SK-N-SH (cell line): Measurements from ENCODE around the gene AK2.
"Not testable (repeated sequence)": the region's sequence is repeated elsewhere in the genome, so short reads cannot be mapped to it uniquely, and the experiment has no call there.

Experiments used
- EZH2phosphoT487 ChIP-seq: fragments of 200-600 bp; sonication (generic); IDR thresholded peaks from 2 replicates; pipeline ENCODE4 v1.6.1; 2017; ENCODE audit warnings: low read depth, mixed run types, mild to moderate bottlenecking, antibody characterized with exemption, moderate library complexity, borderline replicate concordance
- FOSL2 ChIP-seq: IDR thresholded peaks from 2 replicates; pipeline ENCODE4 v1.4.0; 2012; ENCODE audit warnings: low read depth, mild to moderate bottlenecking, moderate library complexity, borderline replicate concordance
- MAX ChIP-seq: IDR thresholded peaks from 2 replicates; pipeline ENCODE4 v1.4.0; 2012; ENCODE audit warnings: low read depth
- PBX3 ChIP-seq: IDR thresholded peaks from 2 replicates; pipeline ENCODE4; 2012
- TCF12 ChIP-seq: IDR thresholded peaks from 2 replicates; pipeline ENCODE4 v1.4.0; 2012

- not testable (repeated sequence) for TF ChIP-seq FOSL2, TCF12, PBX3, EZH2phosphoT487, MAX
These were observed 9.6 kb upstream of the AK2 start for GRCh38 chr1:33046234-33046633.
